GM11168 (cell line): Measurements from ENCODE around the gene CHML.

Experiments used
- in situ Hi-C: fragments of 300-500 bp; cut with MboI; formaldehyde crosslinking; loops from one replicate; pipeline ENCODE4 v1.12.0; 2022; ENCODE audit warnings: low sequenced_read_pairs; ENCODE audit not compliant: unreplicated experiment

The CHML gene

GRCh38 chr1:241624935-241625334 lies 15.2 kb downstream of the CHML start:
- in situ Hi-C loops = loop anchor here (5.0 to 25.0 kb wide), 2 partner anchors 93 to 362 kb away; partner anchors contain the start of genes KMO and MAP1LC3C

- in situ Hi-C loops = loop anchor here (25.0 kb wide), 1 partner anchor 365 kb away; the partner anchor contains the start of gene MAP1LC3C
These were observed 17.5 kb downstream of the CHML start for GRCh38 chr1:241622669-241623068.

DNA sequence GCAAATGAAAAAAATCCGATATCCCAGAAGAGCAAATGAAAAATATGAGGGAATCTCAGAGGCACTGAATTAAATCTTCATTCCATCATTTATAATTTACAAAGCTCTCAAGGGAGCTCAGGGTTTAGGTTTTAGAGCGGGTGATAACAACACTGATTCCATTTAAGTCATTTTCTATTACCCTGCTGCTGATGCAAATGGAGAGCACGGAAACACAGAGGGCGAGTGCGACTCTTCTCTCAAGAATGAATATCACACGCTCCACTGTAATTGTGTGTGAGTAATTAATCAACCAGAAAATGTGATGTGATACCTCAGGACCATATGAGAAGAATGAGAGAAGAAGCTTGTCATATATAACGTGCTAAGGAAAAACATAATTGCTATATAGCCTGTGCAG lies 22.7 kb downstream of the CHML start:
- in situ Hi-C loops = loop anchor here (10.0 to 25.0 kb wide), 2 partner anchors 197 to 370 kb away; partner anchors contain the start of gene MAP1LC3C

- in situ Hi-C loops = loop anchor here (10.0 to 25.0 kb wide), 2 partner anchors 199 to 372 kb away; partner anchors contain the start of gene MAP1LC3C
These were observed 24.9 kb downstream of the CHML start for GRCh38 chr1:241615043-241615974.

DNA sequence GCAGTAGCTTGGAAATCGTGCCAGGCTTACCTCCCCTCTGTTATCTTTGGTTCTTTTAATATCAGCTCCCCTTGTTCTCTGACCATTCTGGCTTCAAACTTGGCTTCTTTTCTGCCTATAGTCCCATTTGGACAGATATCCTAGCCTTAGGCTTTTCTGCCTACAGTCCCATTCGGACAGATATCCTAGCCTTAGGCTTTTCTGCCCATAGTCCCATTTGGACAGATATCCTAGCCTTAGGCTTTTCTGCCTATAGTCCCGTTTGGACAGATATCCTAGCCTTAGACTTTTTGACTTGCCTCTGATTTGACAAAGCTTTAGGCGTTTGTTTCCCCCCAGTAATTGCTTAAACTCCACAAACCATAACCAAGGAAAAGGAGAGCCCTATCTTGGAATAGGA lies 25.6 kb downstream of the CHML start:
- in situ Hi-C loops = loop anchor here (10.0 to 25.0 kb wide), 2 partner anchors 200 to 373 kb away; partner anchors contain the start of gene MAP1LC3C

- in situ Hi-C loops = loop anchor here (10.0 to 25.0 kb wide), 2 partner anchors 201 to 373 kb away; partner anchors contain the start of gene MAP1LC3C
These were observed 26.0 kb downstream of the CHML start for GRCh38 chr1:241614144-241614543.

DNA sequence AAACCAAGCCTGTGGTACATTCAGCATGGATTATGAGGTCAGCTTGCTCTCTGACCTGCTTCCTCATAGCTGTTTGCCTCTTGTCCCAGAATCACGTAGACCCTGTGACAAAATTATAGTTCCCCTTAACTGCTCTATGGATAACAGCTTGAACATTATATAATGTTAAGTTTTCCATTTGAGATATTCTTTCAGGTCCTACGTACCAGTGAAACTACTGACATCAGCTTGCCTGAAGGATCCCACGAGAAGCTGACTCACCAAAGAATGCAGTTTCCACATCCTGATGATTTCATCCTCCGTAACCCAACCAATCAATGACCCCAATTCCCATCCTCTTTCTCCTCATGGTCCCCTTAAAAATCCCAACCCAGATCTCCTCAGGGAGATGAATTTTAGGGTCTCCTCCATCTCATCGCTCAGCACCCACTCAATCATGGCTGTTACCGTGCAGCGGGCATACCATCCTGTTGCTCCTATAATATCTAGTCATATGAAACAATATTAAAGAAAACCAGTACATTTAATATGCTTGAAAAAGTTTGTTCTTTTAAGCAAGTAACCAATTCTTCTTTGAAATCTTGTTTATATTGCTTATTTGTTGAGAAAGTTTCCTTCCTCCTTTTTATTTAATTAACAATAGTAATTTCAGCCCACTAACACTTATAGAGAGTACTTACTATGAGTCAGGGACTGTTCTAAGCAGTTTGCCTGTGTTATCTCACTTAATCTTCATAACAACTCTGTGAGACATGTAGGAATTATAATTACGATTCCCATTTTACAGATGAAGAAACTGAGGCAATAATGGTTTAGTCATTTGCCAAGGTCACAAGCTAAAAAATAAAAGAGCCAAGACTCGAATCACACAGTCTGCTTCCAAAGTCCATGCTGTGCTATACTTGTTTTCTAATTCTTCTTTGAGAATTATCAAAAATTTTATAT lies 27.4 kb downstream of the CHML start:
- in situ Hi-C loops = loop anchor here (10.0 to 25.0 kb wide), 2 partner anchors 202 to 374 kb away; partner anchors contain the start of gene MAP1LC3C

DNA sequence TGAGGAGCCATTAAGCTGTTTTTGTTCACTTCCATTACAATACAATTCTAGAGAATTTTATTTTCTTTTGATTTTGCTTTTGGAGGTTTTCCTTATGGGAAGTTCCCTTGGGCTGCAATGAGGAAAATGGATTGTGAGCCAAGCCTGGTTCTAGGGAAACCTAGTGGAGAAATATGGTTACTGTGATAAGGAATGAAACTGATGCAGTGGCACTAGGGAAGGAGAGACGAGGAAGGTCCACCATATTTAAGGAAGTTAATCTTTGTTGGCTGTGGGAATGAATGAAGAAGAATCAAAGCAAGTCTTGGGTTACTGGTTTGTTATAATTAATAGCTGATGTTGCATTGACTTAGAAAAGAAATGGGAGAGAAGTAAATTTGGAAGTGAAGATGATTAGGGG lies 28.4 kb downstream of the CHML start:
- in situ Hi-C loops = loop anchor here (10.0 to 25.0 kb wide), 2 partner anchors 203 to 376 kb away; partner anchors contain the start of gene MAP1LC3C

- in situ Hi-C loops = loop anchor here (10.0 to 25.0 kb wide), 2 partner anchors 204 to 376 kb away; partner anchors contain the start of gene MAP1LC3C
These were observed 29.1 kb downstream of the CHML start for GRCh38 chr1:241611063-241611462.

- in situ Hi-C loops = loop anchor here (10.0 to 25.0 kb wide), 2 partner anchors 205 to 377 kb away; partner anchors contain the start of gene MAP1LC3C
These were observed 29.9 kb downstream of the CHML start for GRCh38 chr1:241610056-241610815.

- in situ Hi-C loops = loop anchor here (25.0 kb wide), 1 partner anchor 379 kb away; the partner anchor contains the start of gene MAP1LC3C
These were observed 31.7 kb downstream of the CHML start for GRCh38 chr1:241608379-241609033.

DNA sequence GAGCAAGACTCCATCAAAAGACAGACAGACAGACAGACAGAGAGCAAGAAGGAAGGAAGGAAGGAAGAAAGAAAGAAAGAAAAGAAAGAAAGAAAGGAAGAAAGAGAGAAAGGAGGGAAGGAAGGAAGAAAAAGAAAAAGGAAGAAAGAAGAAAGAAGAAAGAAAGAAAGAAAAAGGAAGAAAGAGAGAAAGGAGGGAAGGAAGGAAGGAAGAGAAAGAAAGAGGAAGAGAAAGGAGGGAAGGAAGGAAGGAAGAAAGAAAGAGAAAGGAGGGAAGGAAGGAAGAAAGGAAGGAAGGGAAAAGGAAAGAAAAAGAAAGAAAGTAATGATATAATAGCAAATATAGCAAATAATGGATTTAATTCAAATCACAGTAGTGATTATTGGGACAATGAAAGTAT lies 32.7 kb downstream of the CHML start:
- in situ Hi-C loops = loop anchor here (25.0 kb wide), 1 partner anchor 380 kb away; the partner anchor contains the start of gene MAP1LC3C

DNA sequence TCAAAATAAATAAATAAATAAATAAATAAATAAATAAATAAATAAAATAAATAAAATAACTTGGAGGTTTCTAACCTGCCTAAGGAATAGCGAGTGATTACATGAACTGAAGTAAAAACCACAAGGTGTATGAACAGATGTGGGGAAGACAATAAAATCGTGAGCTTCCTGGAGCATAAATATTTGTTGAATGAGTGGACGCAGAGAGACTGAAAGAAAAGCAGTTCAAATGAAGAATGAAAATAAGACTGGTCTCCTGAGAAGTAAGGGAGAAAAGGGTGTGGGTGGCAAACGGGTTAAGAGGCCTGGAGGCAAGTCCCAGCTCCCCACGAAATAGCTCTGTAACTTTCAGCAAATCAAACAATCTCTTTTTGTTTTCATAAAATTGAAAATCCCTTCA lies 33.6 kb downstream of the CHML start:
- in situ Hi-C loops = loop anchor here (25.0 kb wide), 1 partner anchor 381 kb away; the partner anchor contains the start of gene MAP1LC3C

DNA sequence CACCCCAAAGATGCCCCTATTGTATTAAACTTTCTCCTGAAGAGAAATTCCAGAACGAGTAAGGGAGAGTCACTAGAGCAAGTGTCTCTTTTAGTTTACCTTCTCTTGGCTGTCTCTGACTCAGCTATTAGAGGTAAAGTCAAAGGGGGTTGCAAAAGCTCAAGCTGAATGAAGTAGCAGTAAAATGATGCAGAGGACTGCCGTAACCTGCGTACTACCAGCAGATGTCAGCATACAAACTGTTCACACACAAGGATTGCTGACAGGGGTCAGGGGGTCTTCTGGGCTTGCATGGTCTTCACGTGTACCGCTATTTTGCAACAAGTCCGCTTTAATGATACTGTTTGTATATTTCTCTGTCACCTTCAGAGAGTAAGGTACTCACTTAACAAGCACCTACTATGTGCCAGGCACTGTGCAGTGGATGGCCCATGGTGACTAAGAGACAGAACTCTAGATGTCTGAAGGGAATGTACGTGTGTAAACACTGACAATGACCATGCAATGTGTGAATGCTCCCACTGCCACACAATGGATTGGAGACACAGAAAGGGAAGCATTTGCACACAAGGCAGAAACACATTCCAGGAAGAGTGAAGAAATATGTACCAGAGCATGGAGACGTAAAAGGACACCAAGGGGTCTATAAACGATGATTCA lies 34.9 kb downstream of the CHML start:
- in situ Hi-C loops = loop anchor here (25.0 kb wide), 1 partner anchor 382 kb away; the partner anchor contains the start of gene MAP1LC3C

- in situ Hi-C loops = loop anchor here (25.0 kb wide), 1 partner anchor 384 kb away; the partner anchor contains the start of gene MAP1LC3C
These were observed 36.4 kb downstream of the CHML start for GRCh38 chr1:241603731-241604245.

GRCh38 chr1:241600496-241600901 lies 39.7 kb downstream of the CHML start:
- in situ Hi-C loops = loop anchor here (25.0 kb wide), 1 partner anchor 387 kb away; the partner anchor contains the start of gene MAP1LC3C

GRCh38 chr1:241598249-241598648 lies 41.9 kb downstream of the CHML start:
- in situ Hi-C loops = no loop called here
